Esophagus muscularis mucosa (tissue), 4 donors: ENCODE data around the gene S100G. TPM values are rescaled to one million over a fixed set of nuclear protein-coding genes. Genes with fewer than 3 reads are reported as not detected.

Experiments
- DNase-seq: peaks from one replicate; pipeline ENCODE4 v3.0.0-alpha.2; 2017; ENCODE audit errors: extremely low spot score
- H3K27ac ChIP-seq, 4 donors: fragments of 200-600 bp; sonication (generic); replicated peaks in 1 of 4; 1 replicate in 3 of 4; 2 replicates in 1 of 4; pipeline ENCODE4 v1.5.1; 2016 to 2019; ENCODE audit warnings: mild to moderate bottlenecking in 1 of 4
- H3K27me3 ChIP-seq, 4 donors: fragments of 200-600 bp; sonication (generic); one replicate each; pipeline versions ENCODE4 v1.5.1 to v1.6.0; 2016 to 2019
- H3K36me3 ChIP-seq, 4 donors: fragments of 200-600 bp; sonication (generic); one replicate each; pipeline ENCODE4 v1.5.1; 2016 to 2019
- H3K4me1 ChIP-seq, 4 donors: fragments of 200-600 bp; sonication (generic); one replicate each; pipeline ENCODE4 v1.5.1; 2016 to 2019
- H3K4me3 ChIP-seq, 4 donors: fragments of 200-600 bp; sonication (generic); 1 replicate in 2 of 4; 2 replicates in 2 of 4; pipeline ENCODE4 v1.5.1; 2016 to 2019; ENCODE audit warnings: mild to moderate bottlenecking in 4 of 4, moderate library complexity in 1 of 4
- H3K9me3 ChIP-seq, 4 donors: fragments of 200-600 bp; sonication (generic); 1 replicate in 3 of 4; 2 replicates in 1 of 4; pipeline ENCODE4 v1.5.1; 2016 to 2019
- EP300 ChIP-seq: sonication (generic); formaldehyde crosslinking; IDR thresholded peaks from one replicate; pipeline ENCODE4 v1.6.1; 2017; ENCODE audit warnings: antibody characterized with exemption
- POLR2A ChIP-seq: fragments of 450-650 bp; IDR thresholded peaks from one replicate; pipeline ENCODE4 v1.6.1; 2017; ENCODE audit warnings: antibody characterized with exemption, moderate library complexity, mild to moderate bottlenecking, low read depth
- POLR2AphosphoS5 ChIP-seq, 2 donors: sonication (generic); formaldehyde crosslinking; IDR thresholded peaks; one replicate each; pipeline ENCODE4 v1.6.1; 2017; ENCODE audit warnings: antibody characterized with exemption in 2 of 2
- WGBS: methylation state at CpG from one replicate; pipeline ENCODE4 v1.1.5; 2018; 5-methylcytosine and 5-hydroxymethylcytosine counted together
- intact Hi-C: fragments of 100-400 bp; cut with DNase I; formaldehyde crosslinking; loops from one replicate; pipeline ENCODE4 v1.15.1; 2023
- total RNA-seq, 4 donors: library from RNA; depleted of rRNA; stranded (reverse); fragments of >200 nt; gene quantifications; one replicate each; pipeline versions ENCODE4 v1.1.0 to v1.2.1, GENCODE V29; 2016
- TF ChIP-seq, protein P1 (sequence below), 3 experiments: fragments of 200-600 bp in 2 of 3; fragments of 450-650 bp in 1 of 3; sonication (generic) in 2 of 3; IDR thresholded peaks; one replicate each; pipeline ENCODE4 v1.5.1; 2017 to 2019; ENCODE audit warnings: antibody characterized with exemption in 3 of 3, mild to moderate bottlenecking in 2 of 3, moderate library complexity in 1 of 3

Gene S100G
- total RNA-seq, 4 donors from 2014 or later, result not detected

DNA sequence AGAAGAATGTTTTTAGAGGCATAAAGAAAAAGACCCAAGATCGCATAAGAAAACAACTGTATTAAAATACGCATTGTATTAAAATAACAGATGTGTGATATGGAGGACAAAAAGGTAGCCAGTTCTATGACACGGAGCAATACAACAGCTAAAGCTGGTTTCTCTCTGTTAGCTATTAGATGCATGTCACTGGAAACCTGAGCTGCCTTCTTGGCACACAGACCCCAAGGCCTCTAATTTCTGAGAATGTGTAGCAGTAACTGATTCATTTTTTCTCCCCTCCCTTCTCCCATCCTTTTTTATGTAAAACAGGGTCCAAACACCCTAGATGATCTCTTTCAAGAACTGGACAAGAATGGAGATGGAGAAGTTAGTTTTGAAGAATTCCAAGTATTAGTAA is 4.1 kb downstream of the S100G start:
- no peaks in the 10 kb centered on the region for H3K4me1 ChIP-seq
- 88% methylated on average over 3 of the region's 3 CpGs for WGBS
- H3K9me3 ChIP-seq, result no peaks in the 10 kb centered on the region
- no peak overlapping the region for H3K4me3 ChIP-seq
- H3K27me3 ChIP-seq, result no peaks in the 10 kb centered on the region
- DNase-seq, result no peak
- H3K27ac ChIP-seq, result no peak overlapping the region
- TF ChIP-seq, protein P1, sequence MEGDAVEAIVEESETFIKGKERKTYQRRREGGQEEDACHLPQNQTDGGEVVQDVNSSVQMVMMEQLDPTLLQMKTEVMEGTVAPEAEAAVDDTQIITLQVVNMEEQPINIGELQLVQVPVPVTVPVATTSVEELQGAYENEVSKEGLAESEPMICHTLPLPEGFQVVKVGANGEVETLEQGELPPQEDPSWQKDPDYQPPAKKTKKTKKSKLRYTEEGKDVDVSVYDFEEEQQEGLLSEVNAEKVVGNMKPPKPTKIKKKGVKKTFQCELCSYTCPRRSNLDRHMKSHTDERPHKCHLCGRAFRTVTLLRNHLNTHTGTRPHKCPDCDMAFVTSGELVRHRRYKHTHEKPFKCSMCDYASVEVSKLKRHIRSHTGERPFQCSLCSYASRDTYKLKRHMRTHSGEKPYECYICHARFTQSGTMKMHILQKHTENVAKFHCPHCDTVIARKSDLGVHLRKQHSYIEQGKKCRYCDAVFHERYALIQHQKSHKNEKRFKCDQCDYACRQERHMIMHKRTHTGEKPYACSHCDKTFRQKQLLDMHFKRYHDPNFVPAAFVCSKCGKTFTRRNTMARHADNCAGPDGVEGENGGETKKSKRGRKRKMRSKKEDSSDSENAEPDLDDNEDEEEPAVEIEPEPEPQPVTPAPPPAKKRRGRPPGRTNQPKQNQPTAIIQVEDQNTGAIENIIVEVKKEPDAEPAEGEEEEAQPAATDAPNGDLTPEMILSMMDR (IDR thresholded peaks at IDR 0.05), result no peak
- TF ChIP-seq POLR2A (no peak), POLR2AphosphoS5 (IDR thresholded peaks at IDR 0.05) (no peak), EP300 (no peak)
- intact Hi-C loops, result no loop called here
- H3K36me3 ChIP-seq, result no peaks in the 10 kb centered on the region

DNA sequence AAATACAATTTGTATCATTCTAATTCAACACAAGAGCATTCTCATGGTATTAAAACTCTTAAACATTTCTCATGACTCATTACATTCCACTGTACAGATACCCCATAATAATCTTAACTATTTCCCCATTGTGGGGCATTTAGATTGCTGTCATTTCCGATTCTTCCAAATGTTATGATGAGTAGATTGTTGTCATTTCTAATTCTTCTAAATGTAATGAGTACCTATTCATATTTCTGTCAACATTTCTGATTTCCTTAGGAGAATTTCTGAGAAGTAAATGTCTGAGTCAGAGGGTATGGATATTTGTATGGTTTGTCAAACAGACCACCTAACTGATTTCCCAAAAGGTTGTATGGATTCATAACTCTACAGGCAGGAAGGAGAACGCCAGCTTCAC is 8.3 kb downstream of the S100G start:
- no peak for TF ChIP-seq POLR2A
- TF ChIP-seq EP300, result no peak
- TF ChIP-seq, protein P1 (IDR thresholded peaks at IDR 0.05), result no peak
- no peak for TF ChIP-seq POLR2AphosphoS5 (IDR thresholded peaks at IDR 0.05)
- Histone ChIP-seq H3K27me3 (peaks cover 0 to 6% (median 0%) of the 10 kb centered on the region in 4 donors), H3K4me1 (no peaks in the 10 kb centered on the region), H3K36me3 (no peaks in the 10 kb centered on the region), H3K4me3 (no peak overlapping the region), H3K9me3 (no peaks in the 10 kb centered on the region), H3K27ac (no peak overlapping the region)
- intact Hi-C loops, result no loop called here
- WGBS, result 88% methylated on average over 2 of the region's 2 CpGs
- no peak for DNase-seq

DNA sequence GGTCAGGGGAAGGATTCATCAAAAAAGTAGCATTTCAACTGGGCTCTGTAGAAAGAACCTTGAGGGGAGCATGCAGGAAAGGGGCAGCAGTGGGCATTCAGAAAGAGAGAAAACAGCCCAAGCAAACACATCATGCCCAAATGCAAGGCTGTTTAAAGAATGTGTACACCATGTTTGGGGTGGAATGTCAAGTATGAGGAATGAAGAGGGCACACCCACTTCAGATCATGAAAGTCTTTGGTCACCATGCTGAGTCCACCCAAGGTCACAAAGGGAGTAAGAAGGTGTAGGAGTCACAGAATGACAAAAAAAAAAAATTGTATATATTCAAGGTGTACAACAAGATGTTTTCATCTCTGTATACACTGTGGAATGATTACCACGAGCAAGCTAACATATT is 9.4 kb downstream of the S100G start:
- 89% methylated on average over 1 of the region's 1 CpG for WGBS
- DNase-seq, result no peak
- intact Hi-C loops, result no loop called here
- Histone ChIP-seq H3K4me1 (no peaks in the 10 kb centered on the region), H3K27ac (no peak overlapping the region), H3K9me3 (no peaks in the 10 kb centered on the region), H3K4me3 (no peak overlapping the region), H3K27me3 (peaks cover 0 to 6% (median 0%) of the 10 kb centered on the region in 4 donors), H3K36me3 (no peaks in the 10 kb centered on the region)
- TF ChIP-seq, protein P1 (IDR thresholded peaks at IDR 0.05), result no peak
- TF ChIP-seq POLR2A (no peak), POLR2AphosphoS5 (IDR thresholded peaks at IDR 0.05) (no peak), EP300 (no peak)

DNA sequence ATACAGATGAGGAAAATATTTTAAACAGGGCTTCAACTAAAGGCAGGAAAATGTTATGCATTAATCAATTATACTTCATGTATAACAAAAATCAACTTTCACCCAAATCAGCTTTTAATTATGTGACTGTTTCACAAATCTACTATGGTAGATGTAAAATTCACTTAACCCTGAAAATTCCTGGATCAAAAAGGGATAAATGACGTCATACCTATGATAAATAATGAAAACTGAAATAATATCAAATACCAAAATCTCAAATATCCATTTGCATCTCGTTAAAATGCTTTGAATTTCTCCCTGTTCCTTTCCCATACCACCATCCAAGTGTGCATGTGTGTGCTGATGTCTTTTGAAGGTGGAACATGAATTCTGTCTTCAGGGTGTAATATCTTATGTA is 11.5 kb downstream of the S100G start:
- Histone ChIP-seq H3K36me3 (peaks cover 0 to 11% (median 3%) of the 10 kb centered on the region in 4 donors), H3K4me3 (no peak overlapping the region), H3K27ac (no peak overlapping the region), H3K4me1 (no peaks in the 10 kb centered on the region), H3K27me3 (peaks cover 0 to 6% (median 0%) of the 10 kb centered on the region in 4 donors), H3K9me3 (no peaks in the 10 kb centered on the region)
- DNase-seq, result no peak
- TF ChIP-seq, protein P1 (IDR thresholded peaks at IDR 0.05), result no peak
- TF ChIP-seq EP300 (no peak), POLR2A (no peak)
- WGBS, result 69% methylated on average over 2 of the region's 2 CpGs
- intact Hi-C loops, result loop anchor here (10.0 kb wide), 1 partner anchor 227 kb away; no protein-coding TSS in a partner anchor

DNA sequence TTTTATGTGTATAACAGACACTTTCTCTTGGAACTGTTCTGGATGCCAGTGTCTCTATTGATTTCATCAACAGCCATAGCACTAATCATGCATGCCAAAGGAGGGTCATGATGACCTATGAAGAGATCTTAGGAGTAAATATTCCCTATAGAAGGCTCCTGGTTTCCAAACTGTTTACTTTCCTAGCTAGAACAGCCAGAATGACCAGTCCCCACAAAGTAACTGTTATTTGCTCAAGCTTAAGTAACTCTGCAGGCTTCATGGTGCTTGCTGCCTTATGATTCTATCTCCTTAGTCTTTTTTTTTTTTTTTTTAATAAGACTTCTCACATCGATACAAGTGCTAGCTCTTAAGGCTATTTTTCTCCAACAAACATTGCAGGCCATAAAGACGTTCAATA is 12.4 kb downstream of the S100G start:
- no peaks in the 10 kb centered on the region for H3K4me1 ChIP-seq
- intact Hi-C loops, result loop anchor here (10.0 kb wide), 1 partner anchor 228 kb away; no protein-coding TSS in a partner anchor
- H3K36me3 ChIP-seq, result peaks cover 0 to 11% (median 3%) of the 10 kb centered on the region in 4 donors
- TF ChIP-seq, protein P1 (IDR thresholded peaks at IDR 0.05), result no peak
- TF ChIP-seq EP300 (no peak), POLR2A (no peak), POLR2AphosphoS5 (IDR thresholded peaks at IDR 0.05) (no peak)
- peaks cover 0 to 6% (median 0%) of the 10 kb centered on the region in 4 donors for H3K27me3 ChIP-seq
- no peak for DNase-seq
- H3K9me3 ChIP-seq, result no peaks in the 10 kb centered on the region
- 79% methylated on average over 2 of the region's 2 CpGs for WGBS
- no peak overlapping the region for H3K4me3 ChIP-seq
- H3K27ac ChIP-seq, result no peak overlapping the region
